PC-3 (cell line): ENCODE measurements around the gene CD86. TPM values are rescaled to one million over a fixed set of nuclear protein-coding genes. Genes with fewer than 3 reads are reported as not detected.

Experiments
- ATAC-seq: fragments of 200-7000 bp; cut with Tn5 transposase; 2 replicates; pipeline ENCODE4 v1.9.1; 2020; ENCODE audit warnings: mild to moderate bottlenecking, moderate library complexity
- BruUV-seq: library from RNA; stranded (reverse); fragments of 400-500 nt; replicated peaks from 2 replicates; lab custom pipeline; 2021; lab: Mats Ljungman, UMichigan
- CTCF ChIA-PET: fragments of 300-600 bp; sonication (Branson Sonifier 250); formaldehyde crosslinking; loops from one replicate; lab custom pipeline; 2022; ENCODE audit warnings: antibody characterized with exemption; lab: Charles Lee
- POLR2A ChIA-PET: fragments of 300-600 bp; sonication (Branson Sonifier 250); formaldehyde crosslinking; loops from one replicate; lab custom pipeline; 2022; ENCODE audit warnings: antibody characterized with exemption; ENCODE audit not compliant: unreplicated experiment; lab: Charles Lee
- DNase-seq: peaks from one replicate; pipeline ENCODE4 v3.0.0-alpha.2; 2015
- H2AFZ ChIP-seq: fragments of 300-600 bp; sonication (generic); 2 replicates; pipeline ENCODE4 v1.6.0; 2016; ENCODE audit warnings: antibody characterized with exemption, low read length
- H3F3A ChIP-seq: fragments of 300-600 bp; sonication (generic); one replicate; pipeline ENCODE4 v1.6.0; 2017; ENCODE audit warnings: antibody characterized with exemption, low read length, control low read depth, mild to moderate bottlenecking; ENCODE audit not compliant: unreplicated experiment
- H3K27ac ChIP-seq: fragments of 300-600 bp; sonication (generic); 2 replicates; pipeline ENCODE4 v1.5.1; 2016; ENCODE audit warnings: mild to moderate bottlenecking, low read length
- H3K27me3 ChIP-seq: fragments of 300-600 bp; sonication (generic); 2 replicates; pipeline ENCODE4 v1.6.1; 2016; ENCODE audit warnings: low read length, mixed read lengths
- H3K36me3 ChIP-seq: fragments of 300-600 bp; sonication (generic); 2 replicates; pipeline ENCODE4 v1.6.1; 2016; ENCODE audit warnings: low read depth, mixed run types, low read length, mixed read lengths
- H3K4me1 ChIP-seq: fragments of 300-600 bp; sonication (generic); 2 replicates; pipeline ENCODE4 v1.5.1; 2016; ENCODE audit warnings: low read length; ENCODE audit not compliant: insufficient read depth
- H3K4me2 ChIP-seq: fragments of 300-600 bp; sonication (generic); 2 replicates; pipeline ENCODE4 v1.6.0; 2016; ENCODE audit warnings: low read length
- H3K4me3 ChIP-seq: fragments of 300-600 bp; sonication (generic); 2 replicates; pipeline ENCODE4 v1.5.1; 2016; ENCODE audit warnings: mild to moderate bottlenecking, low read length, mixed read lengths
- H3K79me2 ChIP-seq: fragments of 300-600 bp; sonication (generic); 2 replicates; pipeline ENCODE4 v1.6.1; 2017; ENCODE audit warnings: low read length, mixed read lengths
- H3K9ac ChIP-seq: fragments of 300-600 bp; sonication (generic); 2 replicates; pipeline ENCODE4 v1.6.0; 2016; ENCODE audit warnings: mild to moderate bottlenecking, low read length
- H3K9me2 ChIP-seq: fragments of 300-600 bp; sonication (generic); replicated peaks from 2 replicates; pipeline ENCODE4 v1.6.1; 2016; ENCODE audit warnings: mixed run types, low read length, mixed read lengths
- H3K9me3 ChIP-seq: fragments of 300-600 bp; sonication (generic); 2 replicates; pipeline ENCODE4 v1.6.1; 2016; ENCODE audit warnings: low read length, mixed read lengths
- H4K20me1 ChIP-seq: fragments of 300-600 bp; sonication (generic); 2 replicates; pipeline ENCODE4 v1.6.1; 2016; ENCODE audit warnings: low read length, mixed read lengths
- EZH2 ChIP-seq: fragments of 300-600 bp; sonication (generic); IDR thresholded peaks from one replicate; pipeline ENCODE4 v1.6.1; 2017; ENCODE audit warnings: antibody characterized with exemption, mild to moderate bottlenecking, low read length; ENCODE audit not compliant: unreplicated experiment
- EZH2phosphoT487 ChIP-seq: fragments of 300-600 bp; sonication (generic); IDR thresholded peaks from 2 replicates; pipeline ENCODE4 v1.6.1; 2018; ENCODE audit warnings: mild to moderate bottlenecking, antibody characterized with exemption, low read length, borderline replicate concordance
- intact Hi-C: fragments of 100-400 bp; cut with micrococcal nuclease; formaldehyde crosslinking; loops from 2 replicates; pipeline ENCODE4 v1.9.0; 2023
- total RNA-seq: library from RNA; depleted of rRNA; stranded (reverse); fragments of >200 nt; gene quantifications from 2 replicates; pipeline ENCODE4 v1.2.3, GENCODE V29; 2014
- TF ChIP-seq, protein P1 (sequence below): fragments of 300-600 bp; sonication (generic); conservative IDR thresholded peaks from 2 replicates; pipeline ENCODE4 v1.5.1; 2017; ENCODE audit warnings: antibody characterized with exemption, low read depth, mild to moderate bottlenecking, low read length

CD86 gene
- total RNA-seq, 1 experiment from 2014 or later = 0.07 TPM

DNA sequence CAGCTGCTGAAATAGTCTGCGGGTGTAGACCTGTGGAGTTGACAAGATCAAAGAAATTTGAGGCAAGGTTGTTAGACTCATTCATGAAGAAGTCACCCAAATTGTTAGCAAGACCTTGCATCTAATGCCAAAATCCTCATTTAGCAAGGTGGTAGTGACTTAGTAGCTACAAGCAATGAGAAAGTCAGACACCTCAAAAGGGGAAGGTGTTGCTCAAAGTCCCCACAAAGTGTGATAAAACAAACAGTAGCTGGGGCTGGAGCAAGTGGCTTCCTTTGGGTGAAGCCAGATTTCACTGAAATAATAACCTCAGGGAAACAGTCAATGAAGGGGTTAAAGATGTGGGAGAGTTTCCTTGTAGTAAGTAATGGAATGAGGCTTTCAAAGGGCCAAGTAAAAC lies 44.9 kb downstream of the CD86 start:
- intact Hi-C loops = loop anchor here (5.0 kb wide), 1 partner anchor 257 kb away; no protein-coding TSS in a partner anchor

DNA sequence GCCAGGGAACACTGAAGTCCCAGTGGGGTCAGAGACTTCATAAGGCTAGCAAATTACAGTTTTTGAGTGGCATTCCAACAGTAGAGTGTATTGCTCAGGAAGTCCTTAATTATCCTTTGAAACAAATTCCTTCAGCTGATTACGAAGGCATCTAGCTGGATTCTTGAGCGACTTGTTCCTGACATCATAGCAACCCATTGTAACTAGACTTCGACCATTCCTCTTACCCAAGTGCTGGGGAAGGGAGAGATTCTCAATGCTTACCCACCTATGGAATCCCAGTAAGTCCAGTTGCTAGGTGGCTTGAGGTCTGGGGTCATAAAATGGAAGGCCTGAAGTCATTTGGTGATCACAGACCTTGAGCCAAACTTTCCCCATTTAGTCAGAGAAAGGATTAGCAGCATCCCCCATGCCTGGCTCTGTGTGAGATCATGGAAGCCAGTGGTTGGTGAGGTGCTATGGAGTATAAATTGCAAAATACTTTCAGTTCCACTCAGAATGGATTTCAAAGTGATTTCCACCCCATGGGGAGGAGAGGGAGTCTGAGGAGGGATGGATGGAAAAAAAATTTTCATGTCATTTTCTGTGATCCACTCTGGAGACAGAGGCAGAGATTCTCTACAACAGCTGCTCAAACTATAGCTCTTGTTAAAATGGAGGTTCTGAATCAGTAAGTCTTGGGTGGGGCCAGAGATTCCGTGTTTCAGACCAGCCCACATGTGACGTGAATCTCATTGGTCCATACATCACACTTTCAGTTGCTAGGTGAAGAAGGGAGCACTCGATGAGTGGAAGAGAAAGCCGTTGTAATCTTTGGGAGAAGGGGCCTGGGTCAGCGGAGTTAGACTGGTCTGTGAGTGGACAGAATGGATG lies 45.7 kb downstream of the CD86 start:
- Histone ChIP-seq H2AFZ (no peak overlapping the region), H3K36me3 (no peaks in the 10 kb centered on the region), H3K4me1 (no peaks in the 10 kb centered on the region), H3K27me3 (no peaks in the 10 kb centered on the region), H3K9ac (no peak overlapping the region), H3K27ac (no peak overlapping the region), H3K4me2 (no peak overlapping the region), H4K20me1 (no peaks in the 10 kb centered on the region), H3K4me3 (no peak overlapping the region), H3K9me2 (no peaks in the 10 kb centered on the region), H3F3A (no peaks in the 10 kb centered on the region), H3K79me2 (no peaks in the 10 kb centered on the region), H3K9me3 (no peaks in the 10 kb centered on the region)
- ATAC-seq = no peak
- peak; percentile 16 for DNase-seq
- intact Hi-C loops = loop anchor here (1.0 to 5.0 kb wide), 2 partner anchors 158 to 256 kb away; no protein-coding TSS in a partner anchor
- BruUV-seq = no TSS peak
- ChIA-PET POLR2A (interaction anchor here (0.6 kb wide), 1 partner anchor 218 kb away, joined by 3 read pairs; no protein-coding TSS in a partner anchor), CTCF (interaction anchor here (1.0 to 1.6 kb wide), 3 partner anchors 158 to 206 kb away, joined by 4 to 15 read pairs (median 6); no protein-coding TSS in a partner anchor)
- no peak for TF ChIP-seq EZH2phosphoT487
- TF ChIP-seq EZH2 = no peak
- TF ChIP-seq, protein P1, sequence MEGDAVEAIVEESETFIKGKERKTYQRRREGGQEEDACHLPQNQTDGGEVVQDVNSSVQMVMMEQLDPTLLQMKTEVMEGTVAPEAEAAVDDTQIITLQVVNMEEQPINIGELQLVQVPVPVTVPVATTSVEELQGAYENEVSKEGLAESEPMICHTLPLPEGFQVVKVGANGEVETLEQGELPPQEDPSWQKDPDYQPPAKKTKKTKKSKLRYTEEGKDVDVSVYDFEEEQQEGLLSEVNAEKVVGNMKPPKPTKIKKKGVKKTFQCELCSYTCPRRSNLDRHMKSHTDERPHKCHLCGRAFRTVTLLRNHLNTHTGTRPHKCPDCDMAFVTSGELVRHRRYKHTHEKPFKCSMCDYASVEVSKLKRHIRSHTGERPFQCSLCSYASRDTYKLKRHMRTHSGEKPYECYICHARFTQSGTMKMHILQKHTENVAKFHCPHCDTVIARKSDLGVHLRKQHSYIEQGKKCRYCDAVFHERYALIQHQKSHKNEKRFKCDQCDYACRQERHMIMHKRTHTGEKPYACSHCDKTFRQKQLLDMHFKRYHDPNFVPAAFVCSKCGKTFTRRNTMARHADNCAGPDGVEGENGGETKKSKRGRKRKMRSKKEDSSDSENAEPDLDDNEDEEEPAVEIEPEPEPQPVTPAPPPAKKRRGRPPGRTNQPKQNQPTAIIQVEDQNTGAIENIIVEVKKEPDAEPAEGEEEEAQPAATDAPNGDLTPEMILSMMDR = no peak

More for the DNA sequence above, 44.9 kb downstream of the CD86 start:
- Histone ChIP-seq H3K79me2 (no peaks in the 10 kb centered on the region), H3K36me3 (no peaks in the 10 kb centered on the region), H3F3A (no peaks in the 10 kb centered on the region), H3K4me2 (no peak overlapping the region), H3K27ac (no peak overlapping the region), H3K4me1 (no peaks in the 10 kb centered on the region), H3K4me3 (no peak overlapping the region), H3K9me3 (no peaks in the 10 kb centered on the region), H3K27me3 (no peaks in the 10 kb centered on the region), H4K20me1 (no peaks in the 10 kb centered on the region), H3K9ac (no peak overlapping the region), H3K9me2 (no peaks in the 10 kb centered on the region), H2AFZ (no peak overlapping the region)
- ChIA-PET CTCF (no interaction called here), POLR2A (no interaction called here)
- no peak for ATAC-seq
- DNase-seq = no peak
- TF ChIP-seq EZH2phosphoT487 (no peak), EZH2 (no peak)
- TF ChIP-seq, protein P1 = no peak
- no TSS peak for BruUV-seq
